HEK293T (cell line): ENCODE data around the gene BICDL1.

Experiments
- CTCF ChIA-PET: fragments of 350-600 bp; formaldehyde crosslinking; extraction: SDS; loops from one replicate; lab custom pipeline; 2021; ENCODE audit warnings: antibody characterized with exemption, inconsistent platforms; lab: Yijun Ruan, JAX
- POLR2A ChIA-PET: fragments of 350-600 bp; formaldehyde crosslinking; extraction: SDS; loops from one replicate; lab custom pipeline; 2020; ENCODE audit warnings: antibody characterized with exemption, inconsistent platforms; lab: Yijun Ruan, JAX
- DNase-seq: peaks from one replicate; pipeline ENCODE4 v3.0.0; 2012; ENCODE audit warnings: mixed read lengths; ENCODE audit errors: extremely low spot score
- ARNT ChIP-seq: fragments of 450-650 bp; IDR thresholded peaks from 2 replicates; pipeline ENCODE4 v1.6.1; 2017; ENCODE audit warnings: mild to moderate bottlenecking
- BHLHE40 ChIP-seq: fragments of 450-650 bp; IDR thresholded peaks from 2 replicates; pipeline ENCODE4 v1.6.1; 2016; ENCODE audit warnings: mild to moderate bottlenecking, moderate library complexity, borderline replicate concordance
- CTBP1 ChIP-seq: fragments of 450-650 bp; IDR thresholded peaks from 2 replicates; pipeline ENCODE4 v1.6.1; 2016; ENCODE audit warnings: borderline replicate concordance
- ELF4 ChIP-seq: fragments of 450-650 bp; IDR thresholded peaks from 2 replicates; pipeline ENCODE4 v1.6.1; 2017; ENCODE audit warnings: antibody characterized with exemption
- FOXA1 ChIP-seq: fragments of 450-650 bp; IDR thresholded peaks from 2 replicates; pipeline ENCODE4 v1.6.1; 2016; ENCODE audit warnings: mild to moderate bottlenecking
- FOXK2 ChIP-seq: fragments of 450-650 bp; IDR thresholded peaks from 2 replicates; pipeline ENCODE4 v1.6.1; 2016; ENCODE audit warnings: mild to moderate bottlenecking
- FOXM1 ChIP-seq: fragments of 450-650 bp; IDR thresholded peaks from 2 replicates; pipeline ENCODE4 v1.6.1; 2017; ENCODE audit warnings: mild to moderate bottlenecking, borderline replicate concordance
- HDGF ChIP-seq: fragments of 450-650 bp; IDR thresholded peaks from 2 replicates; pipeline ENCODE4 v1.6.1; 2017; ENCODE audit warnings: antibody characterized with exemption, borderline replicate concordance
- L3MBTL2 ChIP-seq: fragments of 450-650 bp; conservative IDR thresholded peaks from 2 replicates; pipeline ENCODE4 v1.6.1; 2016; ENCODE audit warnings: mild to moderate bottlenecking
- LEF1 ChIP-seq: fragments of 450-650 bp; IDR thresholded peaks from 2 replicates; pipeline ENCODE4 v1.6.1; 2017; ENCODE audit warnings: mild to moderate bottlenecking, borderline replicate concordance
- NFRKB ChIP-seq: fragments of 450-650 bp; IDR thresholded peaks from 2 replicates; pipeline ENCODE4 v1.6.1; 2016; ENCODE audit warnings: mild to moderate bottlenecking, moderate library complexity
- SP1 ChIP-seq: fragments of 450-650 bp; IDR thresholded peaks from 2 replicates; pipeline ENCODE4 v1.6.1; 2017
- SUZ12 ChIP-seq: fragments of 450-650 bp; IDR thresholded peaks from 2 replicates; pipeline ENCODE4 v1.6.1; 2016; ENCODE audit warnings: mild to moderate bottlenecking
- TARDBP ChIP-seq: fragments of 450-650 bp; IDR thresholded peaks from 2 replicates; pipeline ENCODE4 v1.6.1; 2016
- ZNF384 ChIP-seq: fragments of 450-650 bp; IDR thresholded peaks from 2 replicates; pipeline ENCODE4 v1.6.1; 2016
- TF ChIP-seq, protein P1 (sequence below): fragments of 450-650 bp; IDR thresholded peaks from 2 replicates; pipeline ENCODE4 v1.6.1; 2016

Gene BICDL1

DNA sequence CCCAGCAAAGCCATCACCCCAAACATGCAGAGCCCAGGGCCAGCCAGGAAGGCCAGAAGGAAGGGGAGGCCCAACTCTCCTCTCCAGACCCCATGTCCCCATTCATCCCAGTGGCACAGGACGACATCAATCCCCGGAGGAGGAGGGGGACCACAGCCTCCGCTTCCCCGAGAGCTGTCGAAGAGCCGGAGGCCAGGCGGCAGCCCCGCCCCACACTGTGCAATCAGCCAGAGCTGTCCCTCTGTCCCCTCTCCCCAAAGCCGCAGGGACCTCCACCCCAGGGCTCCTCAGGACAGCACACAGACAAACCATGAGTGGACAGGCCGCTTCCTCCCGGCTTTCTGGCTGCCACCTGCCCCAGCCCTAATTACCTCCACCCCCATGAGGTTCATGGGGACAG, 110.7 kb downstream of the BICDL1 start:
- no peak for TF ChIP-seq FOXM1
- no peak for TF ChIP-seq ARNT
- no peak for TF ChIP-seq L3MBTL2
- TF ChIP-seq TARDBP: no peak
- no peak for TF ChIP-seq ZNF384
- TF ChIP-seq, protein P1, sequence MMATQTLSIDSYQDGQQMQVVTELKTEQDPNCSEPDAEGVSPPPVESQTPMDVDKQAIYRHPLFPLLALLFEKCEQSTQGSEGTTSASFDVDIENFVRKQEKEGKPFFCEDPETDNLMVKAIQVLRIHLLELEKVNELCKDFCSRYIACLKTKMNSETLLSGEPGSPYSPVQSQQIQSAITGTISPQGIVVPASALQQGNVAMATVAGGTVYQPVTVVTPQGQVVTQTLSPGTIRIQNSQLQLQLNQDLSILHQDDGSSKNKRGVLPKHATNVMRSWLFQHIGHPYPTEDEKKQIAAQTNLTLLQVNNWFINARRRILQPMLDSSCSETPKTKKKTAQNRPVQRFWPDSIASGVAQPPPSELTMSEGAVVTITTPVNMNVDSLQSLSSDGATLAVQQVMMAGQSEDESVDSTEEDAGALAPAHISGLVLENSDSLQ: no peak
- TF ChIP-seq SUZ12: no peak
- ChIA-PET CTCF (interaction anchor here (0.6 kb wide), 1 partner anchor 73 kb away, joined by 3 read pairs; no protein-coding TSS in a partner anchor), POLR2A (interaction anchor here (1.3 to 1.6 kb wide), 2 partner anchors 13 to 101 kb away, joined by 3 to 5 read pairs; partner anchors contain the start of gene RPLP0)
- no peak for DNase-seq

DNA sequence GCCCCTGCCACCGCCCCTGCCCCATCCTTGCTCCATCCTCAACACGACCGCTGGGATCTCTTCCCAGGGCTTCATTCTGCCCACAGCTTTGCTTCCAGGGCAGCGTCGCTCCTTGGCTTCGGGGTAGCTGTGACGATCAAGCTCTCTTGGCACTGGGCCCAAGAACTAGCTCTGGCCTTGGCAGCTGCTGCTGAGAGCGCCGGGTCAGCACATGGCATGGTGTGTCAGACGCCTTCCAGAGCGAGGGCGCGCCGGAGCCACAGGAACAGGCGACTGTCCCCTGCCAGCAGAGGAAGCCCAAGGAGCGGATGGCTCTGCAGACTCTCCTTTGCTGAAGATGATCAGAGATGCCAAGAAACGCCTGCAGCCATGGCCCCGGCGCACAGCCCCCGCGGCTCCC, 111.6 kb downstream of the BICDL1 start:
- no peak for DNase-seq
- no peak for TF ChIP-seq ARNT
- TF ChIP-seq BHLHE40: no peak
- no peak for TF ChIP-seq FOXK2
- no peak for TF ChIP-seq HDGF
- TF ChIP-seq SP1: no peak
- no peak for TF ChIP-seq L3MBTL2
- no peak for TF ChIP-seq FOXM1
- CTCF ChIA-PET: interaction anchor here (0.6 to 1.1 kb wide), 2 partner anchors 14 to 72 kb away, joined by 3 to 4 read pairs; no protein-coding TSS in a partner anchor
- POLR2A ChIA-PET: interaction anchor here (1.3 to 1.6 kb wide), 2 partner anchors 14 to 100 kb away, joined by 3 to 5 read pairs; partner anchors contain the start of gene RPLP0

DNA sequence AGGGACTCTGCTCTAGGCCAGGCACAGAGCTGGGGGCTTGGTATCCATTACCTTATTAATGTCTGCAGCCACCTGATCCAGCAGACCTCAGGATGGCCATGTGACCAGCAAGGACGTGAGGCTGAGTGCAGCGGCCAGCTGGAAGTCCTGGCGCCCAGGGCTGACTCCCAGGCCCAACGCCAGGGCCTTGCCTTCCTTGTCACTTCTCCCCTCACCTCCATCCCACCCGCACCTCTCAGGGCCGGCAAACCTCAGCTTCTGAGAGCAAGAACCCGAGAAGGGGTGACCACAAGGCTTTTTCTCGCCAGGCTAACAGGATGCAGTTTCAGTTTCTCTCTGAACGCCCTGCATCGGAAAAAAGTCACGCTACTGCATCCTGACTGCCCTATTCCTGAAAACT, 112.1 kb downstream of the BICDL1 start:
- ChIA-PET CTCF (interaction anchor here (1.1 kb wide), 1 partner anchor 14 kb away, joined by 4 read pairs; no protein-coding TSS in a partner anchor), POLR2A (interaction anchor here (1.3 to 1.6 kb wide), 2 partner anchors 14 to 100 kb away, joined by 3 to 5 read pairs; partner anchors contain the start of gene RPLP0)
- TF ChIP-seq LEF1 (no peak), ELF4 (no peak), CTBP1 (no peak), ARNT (no peak), FOXK2 (no peak), BHLHE40 (no peak), ZNF384 (no peak), SP1 (no peak), TARDBP (no peak)
- DNase-seq: no peak

DNA sequence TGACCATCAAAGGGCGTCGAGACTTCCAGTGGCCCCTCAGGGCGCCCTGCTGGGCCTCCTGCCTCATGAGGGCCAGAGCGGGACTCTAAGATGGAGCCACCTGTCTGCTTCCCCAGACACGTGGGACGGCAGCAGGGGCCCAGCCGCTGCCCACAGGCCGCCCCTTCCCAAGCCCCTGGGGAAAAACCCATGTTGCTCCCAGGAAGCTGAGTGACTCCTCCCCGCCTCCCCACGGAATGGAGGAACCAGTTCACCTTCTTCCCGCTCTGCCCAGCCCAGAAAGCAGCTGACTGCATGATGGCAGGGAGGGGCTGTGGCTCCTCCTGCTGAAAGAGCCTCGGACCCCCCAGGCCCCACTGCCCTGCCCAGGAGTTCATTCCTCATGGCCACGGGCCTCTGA, 112.6 kb downstream of the BICDL1 start:
- TF ChIP-seq SP1: no peak
- no peak for TF ChIP-seq LEF1
- TF ChIP-seq FOXM1: no peak
- no peak for TF ChIP-seq TARDBP
- TF ChIP-seq, protein P1: no peak
- TF ChIP-seq CTBP1: no peak
- TF ChIP-seq FOXK2: no peak
- ChIA-PET POLR2A (interaction anchor here (1.6 kb wide), 1 partner anchor 99 kb away, joined by 5 read pairs; the partner anchor contains the start of gene RPLP0), CTCF (no interaction called here)
- no peak for DNase-seq

DNA sequence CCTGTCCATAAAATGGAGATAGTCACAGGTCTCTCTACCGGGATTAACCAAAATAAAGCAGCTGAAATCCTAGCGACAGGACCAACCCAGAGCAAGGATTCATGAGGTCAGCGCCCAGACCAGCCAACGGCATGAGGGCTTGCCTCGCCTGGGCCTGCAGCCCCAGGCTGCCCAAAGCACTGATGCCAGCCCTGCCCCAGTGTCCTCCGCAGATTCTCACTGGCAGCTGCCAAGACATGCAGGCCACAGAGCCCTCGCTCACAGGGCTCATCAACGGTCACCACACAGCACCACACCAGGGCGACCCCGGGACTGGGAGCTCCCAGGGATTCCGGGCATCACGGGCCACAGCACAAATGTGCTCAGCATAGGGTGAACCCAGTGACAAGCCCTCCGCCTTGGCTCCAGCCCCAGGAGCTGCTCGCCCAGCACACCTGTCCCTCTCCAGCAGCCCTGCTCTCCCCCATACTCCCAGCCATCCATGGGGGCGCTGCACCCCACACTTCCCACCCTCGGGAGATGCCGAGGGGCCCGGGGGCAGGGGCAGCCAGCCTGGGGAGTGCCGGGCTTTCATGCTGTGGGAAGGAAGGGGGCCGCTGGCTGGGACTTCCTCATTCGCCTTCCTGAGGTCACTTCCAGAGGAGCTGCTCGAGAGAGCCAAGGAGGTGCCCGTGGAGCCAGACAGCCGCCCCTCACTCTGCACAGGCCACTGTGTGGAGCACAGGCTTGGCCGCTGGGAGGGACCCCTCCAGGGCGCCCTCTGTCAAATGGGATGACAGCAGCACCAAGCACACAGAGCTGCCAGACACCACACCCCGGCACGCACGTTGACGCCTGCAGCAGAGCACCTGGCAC, 113.4 kb downstream of the BICDL1 start:
- CTCF ChIA-PET: no interaction called here
- TF ChIP-seq SUZ12 (no peak), FOXK2 (no peak)

DNA sequence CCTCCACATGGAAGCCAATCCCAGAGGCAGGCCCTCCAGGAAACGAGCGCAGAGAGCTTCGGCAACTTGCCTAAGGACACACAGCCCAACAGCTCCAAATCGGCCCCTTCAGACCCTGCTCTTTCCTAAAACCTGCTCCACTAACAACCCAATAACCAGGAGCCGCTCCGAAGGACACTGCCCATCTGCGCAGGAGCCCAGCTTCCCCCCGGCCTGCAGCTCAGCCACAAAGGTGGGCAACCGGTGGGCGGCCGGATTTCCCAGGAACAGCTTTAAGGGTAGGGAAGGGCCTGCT, 114.0 kb downstream of the BICDL1 start:
- POLR2A ChIA-PET: interaction anchor here (0.8 to 1.2 kb wide), 2 partner anchors 13 to 14 kb away, joined by 3 to 5 read pairs; no protein-coding TSS in a partner anchor
- CTCF ChIA-PET: no interaction called here
- TF ChIP-seq CTBP1 (no peak), FOXK2 (no peak), NFRKB (no peak), LEF1 (no peak), BHLHE40 (no peak), ARNT (no peak), SUZ12 (no peak), FOXA1 (no peak), SP1 (no peak), HDGF (no peak), ELF4 (no peak), L3MBTL2 (no peak)
- no peak for DNase-seq

More for the DNA sequence above, 113.4 kb downstream of the BICDL1 start:
- no peak for DNase-seq
- POLR2A ChIA-PET: interaction anchor here (1.2 kb wide), 1 partner anchor 15 kb away, joined by 5 read pairs; no protein-coding TSS in a partner anchor

DNA sequence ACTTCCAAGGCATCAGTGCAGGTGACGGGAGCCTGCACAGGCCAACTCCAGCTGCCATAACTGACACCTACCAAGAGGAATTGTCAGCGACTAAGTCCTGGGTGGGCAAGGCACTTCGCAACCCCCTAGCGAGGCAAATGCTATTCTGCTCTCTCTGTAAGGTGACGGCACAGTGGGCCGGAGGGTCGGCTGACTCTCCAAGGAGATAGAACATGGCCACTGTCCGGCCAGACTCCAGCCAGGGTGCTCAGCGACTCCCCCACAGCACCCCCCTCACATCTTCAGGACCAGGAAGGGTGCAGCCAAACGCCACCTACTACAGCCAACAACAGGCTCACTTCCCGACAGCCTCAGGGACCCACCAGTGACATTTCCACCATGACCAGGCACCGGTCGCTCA, 114.3 kb downstream of the BICDL1 start:
- CTCF ChIA-PET: no interaction called here

More for the DNA sequence above, 114.3 kb downstream of the BICDL1 start:
- no peak for DNase-seq
- POLR2A ChIA-PET: interaction anchor here (0.8 kb wide), 1 partner anchor 12 kb away, joined by 3 read pairs; no protein-coding TSS in a partner anchor
- TF ChIP-seq LEF1 (no peak), ELF4 (no peak), SP1 (no peak), FOXK2 (no peak), ZNF384 (no peak), FOXA1 (no peak), CTBP1 (no peak), FOXM1 (no peak), ARNT (no peak), BHLHE40 (no peak), TARDBP (no peak), NFRKB (no peak), L3MBTL2 (no peak), HDGF (no peak), SUZ12 (no peak)
- TF ChIP-seq, protein P1: no peak
